ENCODE measurements around the gene C1orf159. TPM values are rescaled to one million over a fixed set of nuclear protein-coding genes. Genes with fewer than 3 reads are reported as not detected.
"Not testable (repeated sequence)": the region's sequence is repeated elsewhere in the genome, so short reads cannot be mapped to it uniquely, and the experiment has no call there.

The C1orf159 gene
- polyA plus RNA-seq, 3 donors: 5.2 to 11.5 (median 9.3) TPM

GRCh38 chr1:1152431-1152830, 36.5 kb upstream of the C1orf159 start:
- 82 to 95% (median 92%) methylated on average over 13 of the region's 13 CpGs for WGBS, 3 donors
- not testable (repeated sequence) for H3K27ac ChIP-seq (ENCODE audit: low read depth, low read length)

DNA sequence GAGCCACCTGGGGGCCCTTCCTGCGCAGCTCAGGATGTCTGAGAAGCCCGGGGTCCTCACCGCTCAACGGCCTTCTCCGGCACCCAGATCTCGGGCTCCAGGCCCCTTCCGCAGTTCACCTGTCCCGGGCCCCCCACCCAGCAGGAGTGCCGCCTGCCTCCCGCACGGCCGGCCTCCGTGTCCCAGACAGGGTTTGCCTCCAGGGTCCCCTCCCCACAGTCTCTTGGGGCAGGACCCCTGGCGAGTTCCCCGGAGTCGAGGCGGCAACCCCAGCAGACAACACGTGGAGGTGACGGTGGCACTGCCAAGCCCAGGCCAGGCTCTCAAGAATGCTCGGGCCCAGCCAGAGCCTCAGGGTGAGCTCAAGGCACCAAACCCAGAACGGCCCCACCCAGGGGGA, 35.4 kb upstream of the C1orf159 start:
- H3K27ac ChIP-seq (ENCODE audit: low read depth, low read length): no peak overlapping the region
- 92 to 95% (median 94%) methylated on average over 12 to 21 of the region's 21 CpGs for WGBS, 3 donors

GRCh38 chr1:1150100-1150499, 34.2 kb upstream of the C1orf159 start:
- no peak overlapping the region for H3K27ac ChIP-seq (ENCODE audit: low read depth, low read length)

GRCh38 chr1:1149416-1149815, 33.5 kb upstream of the C1orf159 start:
- no peak overlapping the region for H3K27ac ChIP-seq (ENCODE audit: low read depth, low read length)
- 77 to 90% (median 85%) methylated on average over 10 to 15 of the region's 15 CpGs for WGBS, 3 donors

More at GRCh38 chr1:1150100-1150499, 34.2 kb upstream of the C1orf159 start:
- 54 to 81% (median 77%) methylated on average over 12 of the region's 12 CpGs for WGBS, 3 donors

- WGBS, 3 donors: 65 to 84% (median 81%) methylated on average over 24 of the region's 24 CpGs
- H3K27ac ChIP-seq (ENCODE audit: low read depth, low read length): no peak overlapping the region
These were observed 32.7 kb upstream of the C1orf159 start for GRCh38 chr1:1148569-1148968.

GRCh38 chr1:1148061-1148460, 32.2 kb upstream of the C1orf159 start:
- H3K27ac ChIP-seq (ENCODE audit: low read depth, low read length): no peak overlapping the region
- 86 to 93% (median 92%) methylated on average over 13 of the region's 13 CpGs for WGBS, 3 donors

GRCh38 chr1:1146596-1146995, 30.7 kb upstream of the C1orf159 start:
- WGBS, 3 donors: 90 to 94% (median 93%) methylated on average over 15 of the region's 15 CpGs

GRCh38 chr1:1146026-1146425, 30.1 kb upstream of the C1orf159 start:
- WGBS, 3 donors: 80 to 85% (median 81%) methylated on average over 12 to 14 of the region's 14 CpGs
- no peak overlapping the region for H3K27ac ChIP-seq (ENCODE audit: low read depth, low read length)

More at GRCh38 chr1:1146596-1146995, 30.7 kb upstream of the C1orf159 start:
- no peak overlapping the region for H3K27ac ChIP-seq (ENCODE audit: low read depth, low read length)

GRCh38 chr1:1145547-1145914, 29.6 kb upstream of the C1orf159 start:
- 77 to 85% (median 83%) methylated on average over 8 to 9 of the region's 9 CpGs for WGBS, 3 donors
- no peak overlapping the region for H3K27ac ChIP-seq (ENCODE audit: low read depth, low read length)

DNA sequence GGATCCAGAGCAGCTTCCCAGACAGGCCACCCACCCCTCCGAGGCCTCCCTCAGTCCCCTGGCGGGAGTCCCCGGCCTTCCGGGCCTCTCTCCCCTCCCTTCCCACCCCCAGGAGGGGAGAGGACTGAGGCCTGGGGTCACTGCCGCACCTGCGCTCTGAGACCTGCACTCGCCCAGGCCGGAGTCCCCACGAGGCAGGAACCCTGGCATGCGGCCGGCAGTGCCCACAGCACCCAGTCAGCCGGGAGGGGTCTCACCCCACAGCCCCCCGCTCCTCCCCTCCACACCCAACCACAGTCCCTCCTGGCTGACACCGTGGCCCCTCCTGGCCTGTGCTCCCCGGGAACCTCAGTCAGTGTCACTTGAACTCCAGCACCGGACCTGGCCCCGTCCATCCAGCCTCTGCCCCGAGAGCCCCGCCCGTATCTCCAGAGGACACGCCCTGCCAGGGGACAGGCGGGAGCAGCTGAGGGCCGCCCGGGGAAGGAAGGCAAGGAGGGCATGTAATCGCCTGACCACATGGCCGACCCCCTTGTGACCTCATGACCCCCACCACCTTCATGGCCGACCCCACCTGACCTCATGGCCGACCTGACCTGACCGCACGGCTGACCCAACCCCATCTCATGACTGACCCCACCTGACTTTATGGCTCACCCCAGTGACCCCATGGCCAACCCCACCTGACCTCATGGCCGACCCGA, 29.1 kb upstream of the C1orf159 start:
- no peak overlapping the region for H3K27ac ChIP-seq (ENCODE audit: low read depth, low read length)
- WGBS, 3 donors: 67 to 91% (median 80%) methylated on average over 20 to 32 of the region's 32 CpGs

DNA sequence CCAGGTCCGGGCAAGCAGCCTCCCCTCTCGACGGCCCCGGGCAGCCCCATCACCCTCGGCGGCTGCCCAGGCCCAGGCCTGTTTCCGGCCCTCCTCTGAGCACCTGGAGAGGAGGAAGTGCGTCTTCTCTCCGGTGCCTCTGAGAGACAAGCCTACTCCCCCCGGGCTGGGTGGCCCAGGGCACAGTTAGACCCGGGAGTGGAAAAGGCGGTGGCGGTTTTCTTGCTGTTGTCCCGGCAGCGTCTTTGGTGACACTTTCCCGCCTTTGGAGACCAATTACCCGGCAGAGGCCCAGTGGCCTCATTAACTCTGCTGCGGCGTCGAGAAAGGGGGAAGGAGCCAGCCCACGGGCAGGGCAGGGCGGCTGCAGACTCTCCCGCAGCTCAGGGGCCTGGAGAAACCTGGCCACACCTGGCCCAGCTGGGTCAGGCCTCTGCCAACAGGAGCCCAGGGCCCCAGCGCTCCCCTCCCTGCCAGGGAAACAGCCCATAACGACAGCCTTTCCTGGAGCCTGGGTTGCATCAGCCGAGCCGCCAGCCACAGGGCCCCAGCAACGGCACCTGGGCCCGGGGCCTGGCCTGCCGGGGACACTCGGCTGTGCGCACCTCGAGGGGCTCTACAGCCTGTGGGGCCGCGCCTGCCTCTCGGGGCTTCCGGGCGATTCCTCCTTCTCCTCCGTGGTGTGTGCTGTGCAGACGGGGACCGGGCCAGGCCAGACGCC, 28.4 kb upstream of the C1orf159 start:
- 42 to 62% (median 45%) methylated on average over 42 of the region's 42 CpGs for WGBS, 3 donors
- no peak overlapping the region for H3K27ac ChIP-seq (ENCODE audit: low read depth, low read length)

DNA sequence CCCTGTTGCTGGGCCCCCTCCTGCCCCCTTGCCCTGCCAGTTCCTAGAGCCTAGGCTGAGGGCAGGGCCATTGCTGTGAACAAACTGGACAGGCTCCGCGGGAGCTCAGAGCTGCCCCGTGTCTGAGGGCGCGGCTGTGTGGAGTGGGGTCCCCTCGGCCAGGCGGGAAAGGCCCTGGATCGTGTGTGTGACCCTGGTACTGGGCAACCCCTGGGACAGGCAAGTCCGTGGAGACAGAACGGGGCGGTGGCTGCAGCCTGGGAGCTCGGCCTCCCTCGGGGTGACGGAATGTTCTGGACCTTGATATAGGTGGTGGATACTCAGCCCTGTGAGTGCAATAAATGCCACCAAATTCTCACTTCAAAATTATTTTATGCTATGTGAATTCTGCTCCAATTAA, 27.7 kb upstream of the C1orf159 start:
- H3K27ac ChIP-seq (ENCODE audit: low read depth, low read length): no peak overlapping the region
- 79 to 92% (median 92%) methylated on average over 14 of the region's 14 CpGs for WGBS, 3 donors

DNA sequence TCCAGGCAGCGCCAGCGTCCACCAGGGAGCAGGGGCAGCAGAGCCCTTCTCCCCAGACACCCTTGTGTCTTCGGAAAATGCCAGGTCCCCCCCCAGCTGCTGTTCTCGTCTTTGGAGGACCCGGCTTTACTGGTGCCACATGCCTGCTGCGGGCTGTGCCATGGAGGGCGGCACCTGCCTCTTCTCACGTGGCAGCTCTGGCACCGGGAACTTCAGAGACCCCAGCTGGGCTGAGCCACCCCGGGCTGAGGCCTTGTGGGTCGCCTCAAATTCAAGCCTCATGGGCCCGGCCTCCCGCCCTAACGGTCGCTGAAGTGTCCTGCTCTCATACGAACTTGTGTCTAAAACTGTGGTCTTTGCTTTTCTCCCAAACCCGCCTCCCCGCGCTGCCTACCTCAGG, 27.0 kb upstream of the C1orf159 start:
- H3K27ac ChIP-seq (ENCODE audit: low read depth, low read length): no peak overlapping the region
- 82 to 90% (median 87%) methylated on average over 19 of the region's 19 CpGs for WGBS, 3 donors

GRCh38 chr1:1142352-1142751, 26.5 kb upstream of the C1orf159 start:
- H3K27ac ChIP-seq (ENCODE audit: low read depth, low read length): not testable (repeated sequence)
- WGBS, 3 donors: 65 to 85% (median 72%) methylated on average over 15 of the region's 15 CpGs

DNA sequence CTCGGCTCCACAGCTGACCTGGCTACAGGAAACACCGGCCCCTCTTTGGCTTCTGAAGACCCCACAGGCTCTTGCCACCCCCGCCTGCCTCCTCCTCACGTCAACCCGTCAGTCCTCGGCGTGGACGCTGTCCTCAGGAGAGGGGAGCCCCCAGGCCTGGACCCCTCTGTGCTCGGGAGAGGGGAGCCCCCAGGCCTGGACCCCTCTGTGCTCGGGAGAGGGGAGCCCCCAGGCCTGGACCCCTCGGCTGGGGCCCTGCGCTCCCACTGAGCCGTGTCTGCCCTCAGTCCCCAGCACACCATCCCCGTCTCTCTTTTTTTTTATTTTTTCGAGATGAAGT, 26.0 kb upstream of the C1orf159 start:
- WGBS, 3 donors: 80 to 82% (median 80%) methylated on average over 15 of the region's 15 CpGs
- no peak overlapping the region for H3K27ac ChIP-seq (ENCODE audit: low read depth, low read length)

DNA sequence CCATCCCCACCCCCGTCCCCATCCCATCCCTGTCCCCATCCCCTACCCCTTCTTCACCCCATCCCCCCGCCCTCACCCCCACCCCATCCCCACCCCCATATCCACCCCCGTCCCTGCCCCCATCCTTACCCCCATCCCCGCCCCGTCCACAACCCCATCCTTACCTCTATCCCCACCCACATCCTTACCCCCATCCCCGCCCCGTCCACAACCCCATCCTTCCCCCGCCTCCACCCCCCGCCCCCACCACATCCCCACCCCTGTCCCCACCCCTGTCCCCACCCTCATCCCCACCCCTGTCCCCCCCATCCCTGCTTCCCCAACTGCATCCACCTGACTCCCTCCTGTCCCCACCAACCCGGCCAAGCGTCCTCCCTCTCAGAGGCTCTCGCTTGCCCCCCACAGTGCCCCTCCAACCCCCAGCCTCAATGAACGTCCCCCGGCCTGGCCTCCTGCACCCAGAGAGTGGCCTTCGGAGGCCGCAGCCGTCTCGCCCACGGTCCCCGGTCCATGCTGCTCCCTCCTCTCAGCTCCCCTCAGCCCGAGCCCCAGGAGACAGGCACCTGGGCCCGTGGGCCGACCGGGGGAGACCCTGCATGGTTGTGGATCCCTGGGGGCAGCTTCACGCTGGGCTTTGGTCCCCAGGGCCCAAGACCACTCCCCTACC, 25.5 kb upstream of the C1orf159 start:
- no peak overlapping the region for H3K27ac ChIP-seq (ENCODE audit: low read depth, low read length)
- WGBS, 3 donors: 58 to 82% (median 64%) methylated on average over 19 to 24 of the region's 25 CpGs

DNA sequence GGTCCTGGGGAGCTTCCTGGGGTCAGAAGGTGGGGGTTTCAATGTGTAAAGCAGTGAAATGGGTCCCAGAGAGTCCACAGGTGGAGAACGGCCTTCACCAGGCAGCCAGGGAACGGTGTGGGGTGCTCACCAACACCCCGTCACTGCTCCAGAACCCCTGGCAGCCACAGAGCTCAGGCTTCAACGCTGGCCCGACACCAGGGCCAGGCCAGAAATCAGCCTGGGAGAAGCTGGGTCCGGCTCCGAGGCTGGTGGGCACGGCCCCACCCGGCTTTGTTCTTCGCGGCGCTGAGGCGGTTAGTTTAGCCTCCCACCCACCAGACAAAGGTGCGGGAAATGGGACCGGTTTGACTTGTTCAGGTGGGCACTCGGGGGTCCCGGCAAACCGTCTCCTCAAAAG, 24.8 kb upstream of the C1orf159 start:
- WGBS, 3 donors: 57 to 77% (median 68%) methylated on average over 15 to 18 of the region's 18 CpGs
- H3K27ac ChIP-seq (ENCODE audit: low read depth, low read length): no peak overlapping the region

GRCh38 chr1:1137256-1138045, 21.6 kb upstream of the C1orf159 start:
- 15 to 31% (median 17%) methylated on average over 24 to 34 of the region's 36 CpGs for WGBS, 3 donors
- no peak overlapping the region for H3K27ac ChIP-seq (ENCODE audit: low read depth, low read length)

Measured in adipose tissue (tissue), 3 donors.